Measurements from ENCODE around the gene SPG11. TPM values are rescaled to one million over a fixed set of nuclear protein-coding genes. Genes with fewer than 3 reads are reported as not detected.
A peak's percentile ranks its signal among the peaks of the same experiment; 100 is the strongest.

The SPG11 gene
- total and polyA plus RNA-seq, 9 of the 15 experiments (the other 6 are each of a cell fraction or from before 2014, with no cell fraction given), result 23.3 to 71.2 (median 45.6) TPM

GRCh38 chr15:44663410-44664308 is at the start of gene SPG11 (continued):
- no peak for TF ChIP-seq CEBPB (tag; IDR thresholded peaks at IDR 0.05)
- peak; percentile 85 for TF ChIP-seq ZNF431 (CRISPR knock-in tag; IDR thresholded peaks at IDR 0.05)
- TF ChIP-seq TCF3 (CRISPR knock-in tag; IDR thresholded peaks at IDR 0.05), result peak; percentile 33; the same call in 1 of the 2 replicates
- no peak for TF ChIP-seq RERE (CRISPR knock-in tag; IDR thresholded peaks at IDR 0.05; ENCODE audit: borderline replicate concordance)
- peak; percentile 94 for TF ChIP-seq GABPB1 (CRISPR knock-in tag; IDR thresholded peaks at IDR 0.05)
- peak; percentile 46 for TF ChIP-seq PRDM10 (IDR thresholded peaks at IDR 0.05; ENCODE audit: partially characterized antibody)
- TF ChIP-seq IRF2 (CRISPR knock-in tag; IDR thresholded peaks at IDR 0.05), result no peak
- peak; percentile 96 for TF ChIP-seq CREB3 (tag; conservative IDR thresholded peaks at IDR 0.05; ENCODE audit: low read depth)
- no peak for TF ChIP-seq HES1 (IDR thresholded peaks at IDR 0.05; ENCODE audit: low read depth)
- no peak for TF ChIP-seq HLTF (IDR thresholded peaks at IDR 0.05)
- TF ChIP-seq SETDB1 (IDR thresholded peaks at IDR 0.05; ENCODE audit: low read length), result no peak
- TF ChIP-seq MAFK (IDR thresholded peaks at IDR 0.05; ENCODE audit: low read length), result 0 out of 2 replicates have a peak, but pooled peaks have one; percentile 10
- peak; percentile 51 for TF ChIP-seq SMARCA4 (IDR thresholded peaks at IDR 0.05)
- TF ChIP-seq ZNF140 (CRISPR knock-in tag; IDR thresholded peaks at IDR 0.05), result no peak
- peak; percentile 92 for TF ChIP-seq TAF1 (IDR thresholded peaks at IDR 0.05; ENCODE audit: control insufficient read depth, extremely low read depth, insufficient read depth, low read length, severe bottlenecking)
- TF ChIP-seq BCOR (IDR thresholded peaks at IDR 0.05), result no peak
- 0 out of 2 replicates have a peak, but pooled peaks have one; percentile 8 for TF ChIP-seq TGIF2 (CRISPR knock-in tag; IDR thresholded peaks at IDR 0.05)

Data from K562 (cell line).